Osteocyte (in vitro differentiated cells): ENCODE data around the gene XXYLT1. TPM values are rescaled to one million over a fixed set of nuclear protein-coding genes. Genes with fewer than 3 reads are reported as not detected.
A peak's percentile ranks its signal among the peaks of the same experiment; 100 is the strongest.

Experiments used
- DNase-seq: peaks from one replicate; pipeline ENCODE4 v3.0.0; 2021; ENCODE audit warnings: mixed read lengths; ENCODE audit not compliant: unreplicated experiment; ENCODE audit errors: extremely low spot score
- H3K27ac Mint-ChIP-seq: one replicate; pipeline ENCODE4 v1.8.0; 2021; ENCODE audit warnings: mild to moderate bottlenecking, mixed read lengths; ENCODE audit not compliant: unreplicated experiment
- H3K27me3 Mint-ChIP-seq: one replicate; pipeline ENCODE4 v1.8.0; 2021; ENCODE audit warnings: mixed read lengths; ENCODE audit not compliant: unreplicated experiment
- H3K36me3 Mint-ChIP-seq: one replicate; pipeline ENCODE4 v1.8.0; 2021; ENCODE audit warnings: mixed read lengths; ENCODE audit not compliant: unreplicated experiment
- H3K4me1 Mint-ChIP-seq: one replicate; pipeline ENCODE4 v1.8.0; 2021; ENCODE audit warnings: mixed read lengths; ENCODE audit not compliant: unreplicated experiment
- H3K4me3 Mint-ChIP-seq: one replicate; pipeline ENCODE4 v1.8.0; 2021; ENCODE audit warnings: mild to moderate bottlenecking, moderate library complexity, mixed read lengths; ENCODE audit not compliant: unreplicated experiment
- H3K9me3 Mint-ChIP-seq: one replicate; pipeline ENCODE4 v1.8.0; 2021; ENCODE audit warnings: mixed read lengths; ENCODE audit not compliant: unreplicated experiment
- CTCF ChIP-seq: fragments of 200-600 bp; sonication (generic); IDR thresholded peaks from 2 replicates; pipeline ENCODE4 v1.5.0; 2021; ENCODE audit warnings: antibody characterized with exemption, mild to moderate bottlenecking, moderate library complexity
- total RNA-seq: library from RNA; stranded (reverse); gene quantifications from 2 replicates; pipeline ENCODE4 v1.2.1, GENCODE V29; 2021

The XXYLT1 gene
- total RNA-seq, 1 donor from 2014 or later, result 35.8 TPM

GRCh38 chr3:195271410-195272243, 668 bp upstream of the XXYLT1 start:
- DNase-seq, result peak; percentile 97
- Mint-ChIP-seq H3K4me3 (peak overlapping the region; percentile 84), H3K27ac (peak overlapping the region; percentile 71), H3K9me3 (no peaks in the 10 kb centered on the region), H3K27me3 (no peaks in the 10 kb centered on the region), H3K4me1 (peaks cover 20% of the 10 kb centered on the region), H3K36me3 (no peaks in the 10 kb centered on the region)
- TF ChIP-seq CTCF, result peak; percentile 98

GRCh38 chr3:195270079-195270816, 711 bp downstream of the XXYLT1 start:
- no peak for DNase-seq
- H3K4me1 Mint-ChIP-seq, result peaks cover 20% of the 10 kb centered on the region

GRCh38 chr3:195269375-195270078, 1.4 kb downstream of the XXYLT1 start:
- Mint-ChIP-seq H3K4me3 (peak overlapping the region; percentile 82), H3K27me3 (no peaks in the 10 kb centered on the region), H3K27ac (peak overlapping the region; percentile 76), H3K9me3 (no peaks in the 10 kb centered on the region), H3K4me1 (peaks cover 20% of the 10 kb centered on the region), H3K36me3 (peaks cover 5% of the 10 kb centered on the region)
- no peak for DNase-seq
- TF ChIP-seq CTCF, result no peak

More at GRCh38 chr3:195270079-195270816, 711 bp downstream of the XXYLT1 start:
- Mint-ChIP-seq H3K9me3 (no peaks in the 10 kb centered on the region), H3K27ac (peak overlapping the region; percentile 76), H3K36me3 (peaks cover 5% of the 10 kb centered on the region), H3K27me3 (no peaks in the 10 kb centered on the region), H3K4me3 (peak overlapping the region; percentile 82)
- TF ChIP-seq CTCF, result no peak

GRCh38 chr3:195268576-195269309, 2.2 kb downstream of the XXYLT1 start:
- peak overlapping the region; percentile 33 for H3K4me3 Mint-ChIP-seq
- no peak for DNase-seq
- TF ChIP-seq CTCF, result no peak
- H3K4me1 Mint-ChIP-seq, result peaks cover 20% of the 10 kb centered on the region
- no peaks in the 10 kb centered on the region for H3K9me3 Mint-ChIP-seq
- H3K36me3 Mint-ChIP-seq, result peaks cover 5% of the 10 kb centered on the region
- H3K27ac Mint-ChIP-seq, result peak overlapping the region; percentile 60
- no peaks in the 10 kb centered on the region for H3K27me3 Mint-ChIP-seq
